H54 (cell line): ENCODE results near the gene P4HB.

Source experiments
- DNase-seq: peaks from one replicate; pipeline ENCODE4 v3.0.0; 2011; ENCODE audit warnings: low spot score, mixed read lengths; ENCODE audit not compliant: insufficient read length
- FAIRE-seq: peaks from 3 replicates; lab custom pipeline; 2011; peaks lifted over from hg19 to GRCh38; lab: Jason Lieb, UNC
- POLR2A ChIP-seq: IDR thresholded peaks from 2 replicates; pipeline ENCODE4 v1.6.1; 2011; ENCODE audit warnings: low read depth, mild to moderate bottlenecking, low read length

The P4HB gene

DNA sequence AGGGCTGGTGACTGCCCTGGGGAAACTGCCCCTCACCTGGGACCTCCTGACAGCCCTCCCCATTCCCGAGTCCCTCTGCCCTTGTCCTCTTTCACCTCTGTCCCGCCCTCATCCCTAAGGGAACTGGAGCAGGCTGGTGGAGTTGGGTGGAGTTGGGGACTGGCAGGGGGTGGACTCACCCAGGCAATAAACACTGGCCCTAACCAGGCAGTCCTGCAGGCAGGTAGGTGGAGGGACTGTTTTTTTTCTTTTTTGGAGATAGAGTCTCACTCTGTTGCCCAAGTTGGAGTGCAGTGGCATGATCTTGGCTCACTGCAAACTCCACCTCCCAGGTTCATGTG, 44.7 kb downstream of the P4HB start:
- DNase-seq, result no peak
- no peak for FAIRE-seq
- no peak for TF ChIP-seq POLR2A

DNA sequence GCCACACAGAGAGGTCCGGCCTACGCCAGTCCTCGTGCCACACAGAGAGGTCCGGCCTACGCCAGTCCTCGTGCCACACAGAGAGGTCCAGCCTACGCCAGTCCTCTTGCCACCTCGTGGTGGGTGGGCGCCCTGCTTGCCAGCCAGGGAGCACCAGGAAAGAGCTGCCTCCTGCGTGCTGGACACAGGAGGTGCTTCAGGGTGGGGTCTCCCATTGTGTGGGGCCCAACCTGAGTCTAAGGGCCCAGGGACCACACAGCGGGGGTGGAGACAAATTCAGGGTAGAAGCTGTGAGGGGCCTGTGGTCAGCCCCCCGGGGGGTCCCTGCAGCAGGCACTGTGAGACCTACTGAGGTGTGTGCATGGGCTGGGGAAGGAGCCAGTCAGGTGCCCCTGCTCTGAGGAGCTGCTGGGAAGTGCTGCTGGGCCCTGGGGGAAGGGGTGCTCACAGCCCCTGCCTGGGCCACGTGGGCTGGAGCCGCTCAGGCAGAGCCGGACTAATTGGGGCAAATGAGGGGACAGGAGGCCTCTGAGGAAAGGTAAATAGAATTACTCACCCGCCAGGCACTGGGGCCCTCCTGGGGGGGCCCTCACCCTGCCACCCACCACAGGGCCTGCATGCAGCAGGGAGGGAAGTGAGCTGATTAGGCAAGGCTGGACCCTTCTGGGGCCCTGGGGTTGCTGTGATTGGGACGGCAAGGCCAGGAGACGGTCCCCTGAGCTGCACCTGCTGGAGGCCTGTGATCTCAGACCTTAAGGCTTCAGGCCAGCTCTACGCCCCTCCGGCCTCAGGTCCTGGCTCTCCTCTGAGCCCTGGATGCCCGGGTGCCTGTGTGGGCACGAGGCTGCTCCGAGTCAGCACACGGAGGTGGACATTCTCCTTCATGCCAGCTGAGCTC, 45.3 kb downstream of the P4HB start:
- no peak for DNase-seq
- no peak for FAIRE-seq
- no peak for TF ChIP-seq POLR2A

DNA sequence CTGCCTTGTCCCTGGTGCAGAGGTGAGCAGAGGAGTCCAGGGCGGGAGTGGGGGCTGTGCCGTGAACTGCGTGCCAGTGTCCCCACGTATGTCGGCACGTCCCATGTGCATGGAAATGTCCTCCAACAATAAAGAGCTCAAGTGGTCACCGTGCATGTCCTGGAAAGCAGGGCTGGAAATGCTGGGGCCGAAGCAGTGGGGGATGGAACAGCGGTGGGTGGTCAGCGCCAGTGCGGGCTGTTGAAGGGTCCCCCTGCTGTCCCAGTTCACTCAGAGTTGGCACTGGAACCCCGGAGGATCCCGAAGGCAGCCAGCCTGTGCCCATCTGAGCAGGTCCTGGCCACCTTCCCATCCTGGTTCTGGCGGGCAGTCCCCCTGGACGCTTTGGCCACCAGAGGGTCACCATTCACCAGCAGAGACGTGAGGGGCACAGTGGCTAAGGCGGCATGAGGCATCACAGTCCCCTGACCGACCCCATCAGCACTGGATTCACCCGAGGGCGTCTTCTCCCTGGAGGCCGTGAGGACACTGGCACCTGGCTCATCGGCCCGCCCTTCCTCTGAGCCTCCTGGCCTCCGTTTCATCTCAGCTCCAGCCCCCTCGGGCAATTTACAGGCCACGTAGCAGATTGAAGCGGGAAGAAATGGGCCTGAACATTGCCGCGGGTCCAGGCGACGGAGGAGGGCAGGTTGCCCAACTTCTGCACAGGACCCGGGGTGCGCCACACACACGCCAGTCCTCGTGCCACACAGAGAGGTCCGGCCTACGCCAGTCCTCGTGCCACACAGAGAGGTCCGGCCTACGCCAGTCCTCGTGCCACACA, 46.3 kb downstream of the P4HB start:
- TF ChIP-seq POLR2A, result no peak

GRCh38 chr17:81813371-81813684, 47.0 kb downstream of the P4HB start:
- FAIRE-seq, result no peak
- no peak for TF ChIP-seq POLR2A
- no peak for DNase-seq

More for the DNA sequence above, 46.3 kb downstream of the P4HB start:
- FAIRE-seq, result no peak
- DNase-seq, result no peak

DNA sequence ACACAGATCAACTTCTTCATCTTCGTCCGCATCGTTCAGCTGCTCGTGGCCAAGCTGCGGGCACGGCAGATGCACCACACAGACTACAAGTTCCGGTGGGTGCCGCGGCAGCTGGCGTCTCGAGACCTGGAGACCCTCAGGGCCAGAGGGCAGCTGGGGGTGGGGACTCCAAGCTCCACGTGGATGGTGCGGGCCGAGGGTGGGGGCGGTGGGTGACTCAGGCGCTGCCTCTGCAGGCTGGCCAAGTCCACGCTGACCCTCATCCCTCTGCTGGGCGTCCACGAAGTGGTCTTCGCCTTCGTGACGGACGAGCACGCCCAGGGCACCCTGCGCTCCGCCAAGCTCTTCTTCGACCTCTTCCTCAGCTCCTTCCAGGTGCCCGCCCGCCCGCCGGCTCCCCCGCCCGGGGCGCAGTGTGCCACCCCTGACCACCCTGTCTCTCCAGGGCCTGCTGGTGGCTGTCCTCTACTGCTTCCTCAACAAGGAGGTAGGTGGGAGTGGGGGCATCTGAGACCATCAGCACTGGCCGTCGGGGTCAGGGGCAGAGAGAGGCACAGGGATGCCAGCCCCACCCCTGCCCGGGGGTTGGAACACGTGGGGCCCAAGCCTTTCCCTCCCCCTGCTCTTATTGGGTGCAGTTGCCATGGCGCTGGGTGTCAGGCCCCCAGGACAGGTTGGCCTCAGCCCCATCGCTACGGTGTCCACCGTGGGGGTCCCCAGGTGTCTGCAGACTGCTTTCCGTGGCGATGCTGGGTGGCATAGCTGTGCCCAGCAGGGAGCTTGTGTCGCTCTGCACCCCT, 47.6 kb downstream of the P4HB start:
- FAIRE-seq, result no peak
- TF ChIP-seq POLR2A, result no peak

DNA sequence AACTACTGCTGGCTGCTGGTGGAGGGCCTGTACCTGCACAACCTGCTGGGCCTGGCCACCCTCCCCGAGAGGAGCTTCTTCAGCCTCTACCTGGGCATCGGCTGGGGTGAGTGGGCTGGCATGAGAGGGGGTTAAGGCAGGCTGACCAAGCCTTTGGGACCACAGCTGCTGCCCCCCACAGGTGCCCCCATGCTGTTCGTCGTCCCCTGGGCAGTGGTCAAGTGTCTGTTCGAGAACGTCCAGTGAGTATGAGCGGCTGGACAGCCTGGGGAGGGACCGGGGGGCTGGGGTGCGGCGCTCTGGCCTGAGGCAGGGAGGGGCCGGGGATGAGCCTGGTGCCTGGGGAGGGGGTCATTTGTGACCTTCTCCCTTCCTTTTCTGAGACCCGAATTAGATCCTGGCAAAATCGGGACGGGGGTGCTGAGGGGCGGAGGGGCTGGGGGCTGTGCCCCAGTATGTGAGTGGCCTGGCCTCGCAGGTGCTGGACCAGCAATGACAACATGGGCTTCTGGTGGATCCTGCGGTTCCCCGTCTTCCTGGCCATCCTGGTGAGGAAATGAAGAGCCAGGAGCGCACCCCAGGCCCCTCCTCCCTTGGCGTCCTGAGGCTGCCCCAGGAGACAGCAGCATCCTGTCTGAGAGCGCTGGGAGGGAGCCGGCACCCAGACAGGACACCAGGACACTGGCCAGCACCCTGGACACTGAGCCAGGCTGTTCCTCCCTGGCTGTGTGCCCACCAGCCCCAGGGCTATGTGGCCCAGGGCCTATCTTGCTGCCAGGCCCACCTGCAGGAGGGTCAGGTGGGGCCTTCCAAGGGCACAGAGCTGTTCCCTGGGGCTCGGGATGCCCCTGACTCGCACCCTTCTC, 48.4 kb downstream of the P4HB start:
- FAIRE-seq (no peak), DNase-seq (no peak)
- TF ChIP-seq POLR2A, result no peak

More for the DNA sequence above, 47.6 kb downstream of the P4HB start:
- no peak for DNase-seq

- DNase-seq (no peak), FAIRE-seq (no peak)
- TF ChIP-seq POLR2A, result no peak
Measured at GRCh38 chr17:81810892-81811704, 49.2 kb downstream of the P4HB start.

GRCh38 chr17:81810476-81810875, 49.9 kb downstream of the P4HB start:
- FAIRE-seq (no peak), DNase-seq (no peak)
- no peak for TF ChIP-seq POLR2A

DNA sequence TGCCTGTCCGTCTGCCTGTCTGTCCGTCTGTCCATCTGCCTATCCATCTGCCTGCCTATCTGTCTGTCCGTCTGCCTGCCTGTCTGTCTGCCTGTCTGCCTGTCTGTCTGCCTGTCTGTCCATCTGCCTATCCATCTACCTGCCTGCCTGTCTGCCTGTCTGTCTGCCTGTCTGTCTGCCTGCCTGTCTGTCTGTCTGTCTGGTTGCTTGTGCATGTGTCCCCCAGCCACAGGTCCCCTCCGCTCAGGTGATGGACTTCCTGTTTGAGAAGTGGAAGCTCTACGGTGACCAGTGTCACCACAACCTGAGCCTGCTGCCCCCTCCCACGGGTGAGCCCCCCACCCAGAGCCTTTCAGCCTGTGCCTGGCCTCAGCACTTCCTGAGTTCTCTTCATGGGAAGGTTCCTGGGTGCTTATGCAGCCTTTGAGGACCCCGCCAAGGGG, 50.8 kb downstream of the P4HB start:
- no peak for FAIRE-seq
- no peak for TF ChIP-seq POLR2A
- DNase-seq, result no peak

DNA sequence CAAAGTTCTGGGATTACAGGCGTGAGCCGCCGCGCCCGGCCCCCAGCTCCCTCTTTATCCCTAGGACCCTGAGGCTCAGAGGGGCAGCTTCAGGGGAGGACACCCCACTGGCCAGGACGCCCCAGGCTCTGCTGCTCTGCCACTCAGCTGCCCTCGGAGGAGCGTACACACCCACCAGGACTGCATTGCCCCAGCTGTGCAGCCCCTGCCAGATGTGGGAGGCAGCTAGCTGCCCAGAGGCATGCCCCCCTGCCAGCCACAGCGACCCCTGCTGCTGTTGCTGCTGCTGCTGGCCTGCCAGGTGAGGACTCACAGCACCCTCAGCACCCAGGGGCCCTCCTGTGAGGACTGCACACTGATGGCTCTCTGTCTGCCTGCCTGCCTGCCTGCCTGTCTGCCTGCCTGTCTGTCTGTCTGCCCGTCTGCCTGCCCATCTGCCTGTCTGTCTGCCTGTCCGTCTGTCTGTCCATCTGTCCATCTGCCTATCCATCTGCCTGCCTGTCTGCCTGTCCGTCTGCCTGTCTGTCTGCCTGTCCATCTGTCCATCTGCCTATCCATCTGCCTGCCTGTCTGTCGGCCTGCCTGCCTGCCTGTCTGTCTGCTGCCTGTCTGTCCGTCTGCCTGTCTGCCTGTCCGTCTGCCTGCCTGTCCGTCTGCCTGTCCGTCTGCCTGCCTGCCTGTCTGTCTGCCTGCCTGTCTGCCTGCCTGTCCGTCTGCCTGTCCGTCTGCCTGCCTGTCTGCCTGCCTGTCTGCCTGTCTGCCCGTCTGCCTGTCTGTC, 51.4 kb downstream of the P4HB start:
- no peak for TF ChIP-seq POLR2A
- DNase-seq (no peak), FAIRE-seq (no peak)

- DNase-seq (no peak), FAIRE-seq (no peak)
- no peak for TF ChIP-seq POLR2A
Measured at GRCh38 chr17:81807839-81808238, 52.5 kb downstream of the P4HB start.
